C1 segment of cervical spinal cord (tissue), 14 donors: Measurements from ENCODE around the gene PIGR.
"Not testable (repeated sequence)": the region's sequence is repeated elsewhere in the genome, so short reads cannot be mapped to it uniquely, and the experiment has no call there.

Experiments used
- DNase-seq, 14 donors: peaks; one replicate each; lab custom pipeline; 2025; lab: John Stamatoyannopoulos, UW

The PIGR gene

GRCh38 chr1:206935491-206936067 is 10.7 kb downstream of the PIGR start:
- DNase-seq, result peak in 1 of 14 donors; percentile 12

DNA sequence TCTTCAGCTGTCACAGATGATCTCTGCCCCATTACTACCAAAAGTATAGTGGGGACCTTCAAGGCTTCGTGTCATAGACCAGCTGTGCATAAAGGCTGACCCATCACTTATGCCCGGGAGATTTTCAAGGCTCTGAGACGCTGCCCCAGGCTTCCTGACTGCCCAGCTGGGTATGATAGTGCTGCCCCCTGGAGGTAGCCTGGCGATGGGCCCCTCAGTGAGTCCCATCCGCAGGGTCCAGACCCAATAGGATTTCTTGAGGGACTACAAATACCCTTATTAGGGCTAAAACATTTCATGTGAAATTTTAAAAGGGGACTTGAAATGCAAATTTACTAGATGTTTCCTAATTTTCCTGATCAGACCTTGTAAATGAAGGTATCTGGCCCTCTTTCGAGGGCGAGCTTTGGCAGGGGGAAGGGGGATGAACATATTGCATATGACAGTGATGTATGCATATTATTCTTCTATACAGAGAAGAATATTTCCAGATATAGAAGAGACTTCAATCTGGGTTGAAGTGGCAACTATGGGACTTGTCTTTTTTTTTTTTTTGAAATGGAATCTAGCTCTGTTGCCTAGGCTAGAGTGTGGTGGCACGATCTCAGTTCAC is 12.8 kb downstream of the PIGR start:
- DNase-seq, result peak in 1 of 14 donors; percentile 10

DNA sequence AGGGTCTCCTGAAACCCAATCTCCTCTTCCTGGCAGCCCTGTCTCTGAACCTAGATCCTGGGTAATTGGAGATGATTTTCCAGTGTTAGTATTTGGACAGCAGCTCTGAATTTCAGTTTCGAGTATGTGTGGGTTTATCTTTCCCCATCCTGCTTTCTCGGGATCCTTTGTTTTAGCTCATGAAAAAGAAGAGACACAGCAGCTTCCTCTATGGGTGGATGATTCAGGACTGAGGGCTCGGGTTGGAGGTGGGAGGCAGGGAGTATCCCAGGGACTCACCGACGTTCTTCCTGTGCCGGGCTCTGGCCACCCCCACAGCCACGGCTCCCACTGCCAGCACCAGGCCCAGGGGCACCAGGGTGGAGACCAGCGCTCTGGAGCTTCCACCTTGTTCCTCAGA is 14.1 kb downstream of the PIGR start:
- no peak for DNase-seq

- DNase-seq, result no peak
Observed at GRCh38 chr1:206931709-206932108, 14.6 kb downstream of the PIGR start.

- DNase-seq, result peak in 4 of 14 donors; percentile 12 to 63 (median 30)
Observed at GRCh38 chr1:206930210-206930798, 16.0 kb downstream of the PIGR start.

DNA sequence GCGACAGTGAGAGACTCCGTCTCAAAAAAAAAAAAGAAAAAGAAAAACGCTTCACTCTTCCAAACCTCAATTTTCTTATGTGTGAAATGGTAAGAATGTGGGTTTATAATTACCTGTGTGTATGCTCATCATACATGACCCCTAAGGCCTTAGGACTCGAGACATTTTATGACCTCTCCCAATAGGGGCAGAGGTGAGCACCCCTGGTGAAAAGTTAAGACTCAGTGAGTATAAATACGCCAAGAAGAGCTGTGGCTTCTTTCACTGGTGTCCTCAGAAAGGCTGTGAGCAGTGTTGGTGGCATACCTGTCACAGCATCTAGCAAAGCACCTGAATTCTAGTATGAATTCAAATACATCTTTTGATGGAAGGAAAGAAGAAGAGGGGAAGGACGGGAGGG is 16.7 kb downstream of the PIGR start:
- DNase-seq, result no peak

DNA sequence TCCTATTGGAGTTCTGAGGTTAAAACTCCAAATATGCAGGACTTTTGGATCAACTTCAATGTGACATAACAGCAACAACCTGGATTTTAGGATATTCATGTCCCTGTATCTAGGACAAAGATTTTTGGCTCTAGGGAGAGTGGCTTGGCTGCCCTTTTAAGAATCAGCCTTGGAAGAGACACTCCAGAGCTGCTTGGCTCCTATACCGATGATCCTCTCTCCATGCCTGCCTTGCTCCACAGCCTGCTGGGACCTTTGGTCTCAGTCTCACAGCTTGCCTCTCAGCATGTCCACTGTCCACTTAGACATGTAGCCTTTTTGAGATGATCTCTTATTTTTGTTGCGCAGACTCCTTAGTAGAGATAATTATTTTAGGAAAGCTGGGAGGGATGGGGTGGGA is 20.0 kb downstream of the PIGR start:
- peak in 1 of 14 donors; percentile 84 for DNase-seq

GRCh38 chr1:206925106-206925736 is 21.0 kb downstream of the PIGR start:
- DNase-seq, result peak in 2 of 14 donors; percentile 9 to 29

DNA sequence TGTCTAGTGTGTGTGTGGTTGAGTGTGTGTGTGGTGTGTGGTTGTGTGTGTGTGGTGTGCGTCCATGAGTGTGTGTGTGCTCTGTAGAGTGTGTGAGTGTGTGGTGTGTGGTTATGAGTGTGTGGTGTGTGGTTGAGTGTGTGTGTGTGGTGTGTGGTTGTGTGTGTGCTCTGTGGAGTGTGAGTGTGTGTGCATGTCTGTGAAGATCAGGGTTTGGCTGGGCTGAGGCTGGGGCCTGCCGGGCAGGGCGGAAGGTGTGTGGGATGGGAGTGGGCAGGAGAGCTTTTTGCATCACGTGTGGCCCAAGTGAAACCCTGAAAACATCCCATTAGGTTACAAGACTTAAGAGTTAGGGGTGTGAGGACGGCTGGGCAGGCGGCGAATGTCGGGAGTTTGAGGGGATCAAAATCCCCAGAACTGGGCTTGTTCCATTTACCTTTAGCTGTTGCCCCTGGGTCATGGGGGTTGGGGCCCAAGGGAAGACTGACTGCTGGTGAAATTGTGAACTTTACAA is 21.6 kb downstream of the PIGR start:
- no peak for DNase-seq

- DNase-seq, result not testable (repeated sequence)
Observed at GRCh38 chr1:206923961-206924557, 22.2 kb downstream of the PIGR start.

- no peak for DNase-seq
Observed at GRCh38 chr1:206923009-206923960, 23.0 kb downstream of the PIGR start.

- DNase-seq, result no peak
Observed at GRCh38 chr1:206922524-206922923, 23.7 kb downstream of the PIGR start.

DNA sequence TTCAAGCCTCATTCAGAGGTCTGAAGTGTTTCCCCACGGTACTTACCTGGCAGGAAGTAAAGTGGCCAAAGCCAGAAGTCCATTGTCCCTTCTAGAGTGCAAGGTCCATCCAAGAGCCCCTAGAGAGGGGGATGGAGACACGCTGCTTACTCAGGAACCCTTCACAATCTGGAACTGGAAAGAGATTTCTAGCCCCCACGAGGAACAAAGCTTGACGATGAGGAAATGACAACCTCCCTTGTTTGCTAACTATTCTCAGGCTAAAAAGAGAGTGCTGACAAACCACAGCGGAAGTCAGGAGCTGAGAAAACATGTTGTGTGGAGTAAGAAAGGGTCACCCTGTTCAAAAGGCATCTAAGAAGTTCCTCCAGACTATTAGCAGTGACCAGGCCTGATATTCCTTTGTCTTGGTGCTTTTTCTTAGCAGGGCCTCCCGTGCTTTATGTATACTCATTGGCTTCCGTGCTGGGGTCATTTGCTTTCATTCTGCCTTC is 24.4 kb downstream of the PIGR start, which contains the start of gene FCMR:
TSS of gene FCMR (minus strand) at position 170 of the 494 bp plus-strand sequence. CDS start at position 83, 87 bp downstream.
- DNase-seq, result peak in 7 of 14 donors; percentile 18 to 43 (median 31)

DNA sequence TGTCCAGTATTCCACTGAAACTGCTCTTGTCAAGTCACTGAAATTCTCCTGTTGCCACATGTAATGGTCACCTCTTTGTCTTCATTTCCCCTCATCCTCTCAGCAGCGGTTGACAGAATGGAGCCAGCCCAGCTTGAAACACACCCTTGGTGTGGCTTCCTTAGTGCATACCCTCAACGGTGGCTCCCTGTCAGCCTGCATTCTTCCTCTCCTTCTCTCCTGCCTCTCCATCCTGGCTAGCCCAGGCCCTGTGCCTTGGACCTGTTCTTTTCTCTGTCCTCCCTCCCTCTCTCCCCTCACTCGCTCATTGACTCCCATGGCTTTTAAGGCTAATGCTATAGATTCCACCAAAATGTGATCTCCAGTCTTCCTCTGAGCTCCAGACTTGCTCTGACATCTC is 28.2 kb downstream of the PIGR start:
- DNase-seq, result no peak

DNA sequence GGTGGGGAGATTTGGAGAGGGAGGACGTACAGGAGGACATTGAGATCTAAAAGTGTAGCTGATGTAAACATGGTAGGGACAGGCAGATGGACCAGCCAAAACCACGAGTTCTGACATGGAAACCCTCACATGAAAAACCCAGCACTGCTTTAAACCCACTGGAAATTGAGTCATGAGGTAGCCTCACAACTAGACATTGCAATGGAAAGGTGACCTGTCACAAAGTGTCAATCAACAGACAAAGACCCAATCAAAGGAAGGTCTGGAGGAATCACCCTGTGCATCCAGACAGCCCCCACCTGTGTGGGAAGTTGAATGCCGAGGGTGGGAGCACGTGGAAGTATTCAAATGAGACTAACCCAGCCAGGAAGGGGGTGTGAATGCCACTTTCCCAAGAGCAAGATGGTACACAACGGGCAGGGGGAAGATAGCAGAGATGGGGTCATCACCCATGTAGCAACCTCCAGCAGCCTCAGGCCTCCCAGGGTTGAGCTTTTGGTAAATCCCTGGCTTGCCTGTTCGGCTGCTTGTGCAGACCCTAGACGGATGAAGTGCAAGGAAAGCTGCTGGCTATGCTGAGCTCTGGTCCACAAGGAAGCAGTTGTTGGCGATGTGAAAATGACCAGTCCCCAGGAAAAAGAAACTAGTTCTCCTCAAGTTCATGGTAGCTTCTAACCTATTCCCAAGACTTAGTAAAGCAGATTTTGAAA is 30.1 kb downstream of the PIGR start:
- DNase-seq, result no peak

GRCh38 chr1:206915030-206915735 is 31.1 kb downstream of the PIGR start:
- DNase-seq, result no peak

GRCh38 chr1:206913766-206914537 is 32.3 kb downstream of the PIGR start:
- no peak for DNase-seq

- DNase-seq, result peak in 11 of 14 donors; percentile 20 to 72 (median 35)
Observed at GRCh38 chr1:206912445-206913095, 33.7 kb downstream of the PIGR start.
